ENCODE data around the gene FOXK1.

Gene FOXK1

DNA sequence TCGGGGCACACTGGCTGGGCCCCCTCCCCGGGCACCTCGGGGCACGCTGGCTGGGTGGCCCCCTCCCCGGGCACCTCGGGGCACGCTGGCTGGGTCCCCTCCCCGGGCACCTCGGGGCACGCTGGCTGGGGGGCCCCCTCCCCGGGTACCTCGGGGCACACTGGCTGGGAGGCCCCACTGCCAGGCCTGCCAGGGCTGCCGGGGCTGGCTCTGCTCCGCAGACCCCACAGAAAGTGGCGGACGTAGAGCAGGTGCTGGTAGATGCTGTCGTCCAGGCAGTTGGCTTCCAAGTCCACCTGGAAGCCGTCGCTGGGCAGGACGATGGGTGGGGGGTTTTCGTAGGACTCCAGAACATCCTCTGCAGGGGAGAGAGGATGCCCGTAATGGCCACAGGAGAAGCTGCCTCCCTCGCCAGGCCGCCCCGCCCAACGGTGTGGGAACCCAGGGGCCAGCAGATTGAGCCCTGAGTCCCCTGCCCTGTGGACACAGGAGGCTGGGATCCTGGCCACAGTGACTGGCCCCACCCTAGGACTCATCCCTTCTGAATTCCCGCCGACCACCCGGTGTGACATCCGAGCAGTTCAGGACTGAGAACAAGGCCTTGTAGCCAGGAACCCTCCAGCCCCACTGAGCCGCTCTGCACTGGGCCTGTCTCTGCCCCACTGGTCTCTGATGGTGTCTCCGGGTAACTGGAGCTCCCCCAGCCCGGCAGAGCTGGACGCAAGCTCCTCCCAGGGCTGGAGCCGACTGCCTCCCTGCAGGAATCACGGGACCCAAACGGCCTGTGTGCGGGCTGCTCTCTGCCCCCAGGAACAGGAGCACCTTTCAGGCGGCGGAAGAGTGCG lies 121.5 kb downstream of the FOXK1 start:
- H3K9ac ChIP-seq, result no peak overlapping the region
- no peak overlapping the region for H3K4me2 ChIP-seq
- no peak overlapping the region for H3K27ac ChIP-seq
- H3K27me3 ChIP-seq (ENCODE audit: insufficient read depth, low read depth), result no peaks in the 10 kb centered on the region; the same call in 1 of the 2 replicates
- no peak overlapping the region for H3K4me3 ChIP-seq (IDR thresholded peaks at IDR 0.05; ENCODE audit: insufficient read depth, low read depth, low read length)
- TF ChIP-seq, protein P1, sequence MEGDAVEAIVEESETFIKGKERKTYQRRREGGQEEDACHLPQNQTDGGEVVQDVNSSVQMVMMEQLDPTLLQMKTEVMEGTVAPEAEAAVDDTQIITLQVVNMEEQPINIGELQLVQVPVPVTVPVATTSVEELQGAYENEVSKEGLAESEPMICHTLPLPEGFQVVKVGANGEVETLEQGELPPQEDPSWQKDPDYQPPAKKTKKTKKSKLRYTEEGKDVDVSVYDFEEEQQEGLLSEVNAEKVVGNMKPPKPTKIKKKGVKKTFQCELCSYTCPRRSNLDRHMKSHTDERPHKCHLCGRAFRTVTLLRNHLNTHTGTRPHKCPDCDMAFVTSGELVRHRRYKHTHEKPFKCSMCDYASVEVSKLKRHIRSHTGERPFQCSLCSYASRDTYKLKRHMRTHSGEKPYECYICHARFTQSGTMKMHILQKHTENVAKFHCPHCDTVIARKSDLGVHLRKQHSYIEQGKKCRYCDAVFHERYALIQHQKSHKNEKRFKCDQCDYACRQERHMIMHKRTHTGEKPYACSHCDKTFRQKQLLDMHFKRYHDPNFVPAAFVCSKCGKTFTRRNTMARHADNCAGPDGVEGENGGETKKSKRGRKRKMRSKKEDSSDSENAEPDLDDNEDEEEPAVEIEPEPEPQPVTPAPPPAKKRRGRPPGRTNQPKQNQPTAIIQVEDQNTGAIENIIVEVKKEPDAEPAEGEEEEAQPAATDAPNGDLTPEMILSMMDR (conservative IDR thresholded peaks at IDR 0.05; ENCODE audit: low read depth, low read length), result no peak
- no peaks in the 10 kb centered on the region for H3K36me3 ChIP-seq (ENCODE audit: insufficient read depth)
- H3K4me1 ChIP-seq (ENCODE audit: low read depth, poor library complexity, severe bottlenecking), result no peaks in the 10 kb centered on the region
- no peaks in the 10 kb centered on the region for H3K79me2 ChIP-seq (ENCODE audit: insufficient read depth, low read depth)
- no peak overlapping the region for H2AFZ ChIP-seq (ENCODE audit: low read depth)
- no peaks in the 10 kb centered on the region for H4K20me1 ChIP-seq (ENCODE audit: insufficient read depth)

DNA sequence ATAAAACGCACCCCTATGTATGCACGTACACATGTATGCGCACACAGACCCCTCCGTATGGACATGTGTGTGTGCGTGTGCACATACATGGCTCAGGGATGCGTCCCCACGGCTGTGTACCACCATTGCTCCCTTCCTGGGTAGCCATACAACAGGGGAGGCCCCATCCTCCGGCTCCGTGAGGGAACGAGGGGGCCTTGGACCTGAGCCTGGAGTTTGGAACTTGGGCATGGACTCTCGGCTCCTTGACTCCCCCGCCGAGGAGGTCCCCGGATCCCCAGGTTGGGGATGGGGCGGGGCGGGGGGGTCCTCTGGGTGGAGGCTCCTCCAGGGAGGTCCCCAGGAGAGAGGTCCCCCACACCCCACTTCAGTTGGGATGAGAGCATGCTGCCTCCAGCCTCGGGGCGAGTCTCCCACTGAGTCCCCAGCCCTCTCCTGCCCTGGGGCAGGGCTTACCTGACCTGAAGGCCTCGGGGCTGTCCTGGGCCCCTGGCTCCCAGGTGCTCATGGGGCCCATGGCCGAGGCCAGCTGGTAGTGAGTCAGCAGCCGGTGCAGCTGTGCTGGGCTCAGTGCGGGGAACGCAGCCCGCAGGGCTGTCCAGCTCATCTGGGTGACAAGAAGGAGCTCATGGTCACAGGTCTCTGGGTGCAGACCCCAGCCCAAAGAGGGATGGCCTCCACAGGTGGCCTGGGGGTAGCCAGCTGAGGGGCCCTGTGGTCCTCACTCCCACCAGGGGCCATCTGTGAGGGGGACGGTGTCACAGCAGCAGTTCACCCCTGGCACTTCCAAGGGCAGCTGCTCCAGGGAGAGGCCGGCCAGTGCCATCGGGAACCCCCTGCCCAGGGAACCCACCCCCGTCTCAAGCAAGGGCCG lies 123.3 kb downstream of the FOXK1 start:
- Histone ChIP-seq H3K36me3 (ENCODE audit: insufficient read depth) (no peaks in the 10 kb centered on the region), H3K27me3 (ENCODE audit: insufficient read depth, low read depth) (no peaks in the 10 kb centered on the region; the same call in 1 of the 2 replicates), H4K20me1 (ENCODE audit: insufficient read depth) (no peaks in the 10 kb centered on the region), H2AFZ (ENCODE audit: low read depth) (no peak overlapping the region), H3K27ac (no peak overlapping the region), H3K9ac (no peak overlapping the region), H3K4me3 (IDR thresholded peaks at IDR 0.05; ENCODE audit: insufficient read depth, low read depth, low read length) (no peak overlapping the region), H3K4me2 (no peak overlapping the region), H3K4me1 (ENCODE audit: low read depth, poor library complexity, severe bottlenecking) (no peaks in the 10 kb centered on the region), H3K79me2 (ENCODE audit: insufficient read depth, low read depth) (no peaks in the 10 kb centered on the region)
- TF ChIP-seq, protein P1 (conservative IDR thresholded peaks at IDR 0.05; ENCODE audit: low read depth, low read length), result no peak

DNA sequence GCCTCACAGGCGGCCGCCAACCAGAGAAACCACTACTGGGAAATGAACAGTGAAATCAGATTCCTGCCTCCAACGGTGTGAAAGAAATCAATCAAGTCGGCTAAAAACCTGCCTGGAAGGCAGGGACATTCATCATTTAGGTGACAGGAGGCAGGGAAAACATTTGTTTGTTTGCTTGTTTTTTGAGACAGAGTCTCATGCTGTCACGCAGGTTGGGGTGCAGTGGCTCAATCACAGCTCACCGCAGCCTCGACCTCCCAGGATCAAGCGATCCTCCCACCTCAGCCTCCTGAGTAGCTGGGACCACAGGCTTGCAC lies 123.8 kb downstream of the FOXK1 start:
- H4K20me1 ChIP-seq (ENCODE audit: insufficient read depth), result no peaks in the 10 kb centered on the region
- H3K4me3 ChIP-seq (IDR thresholded peaks at IDR 0.05; ENCODE audit: insufficient read depth, low read depth, low read length), result no peak overlapping the region
- no peaks in the 10 kb centered on the region for H3K36me3 ChIP-seq (ENCODE audit: insufficient read depth)
- no peaks in the 10 kb centered on the region for H3K4me1 ChIP-seq (ENCODE audit: low read depth, poor library complexity, severe bottlenecking)
- no peaks in the 10 kb centered on the region; the same call in 1 of the 2 replicates for H3K27me3 ChIP-seq (ENCODE audit: insufficient read depth, low read depth)
- H3K79me2 ChIP-seq (ENCODE audit: insufficient read depth, low read depth), result no peaks in the 10 kb centered on the region
- H3K9ac ChIP-seq, result no peak overlapping the region
- H3K4me2 ChIP-seq, result no peak overlapping the region
- TF ChIP-seq, protein P1 (conservative IDR thresholded peaks at IDR 0.05; ENCODE audit: low read depth, low read length), result no peak
- H2AFZ ChIP-seq (ENCODE audit: low read depth), result no peak overlapping the region
- H3K27ac ChIP-seq, result no peak overlapping the region

DNA sequence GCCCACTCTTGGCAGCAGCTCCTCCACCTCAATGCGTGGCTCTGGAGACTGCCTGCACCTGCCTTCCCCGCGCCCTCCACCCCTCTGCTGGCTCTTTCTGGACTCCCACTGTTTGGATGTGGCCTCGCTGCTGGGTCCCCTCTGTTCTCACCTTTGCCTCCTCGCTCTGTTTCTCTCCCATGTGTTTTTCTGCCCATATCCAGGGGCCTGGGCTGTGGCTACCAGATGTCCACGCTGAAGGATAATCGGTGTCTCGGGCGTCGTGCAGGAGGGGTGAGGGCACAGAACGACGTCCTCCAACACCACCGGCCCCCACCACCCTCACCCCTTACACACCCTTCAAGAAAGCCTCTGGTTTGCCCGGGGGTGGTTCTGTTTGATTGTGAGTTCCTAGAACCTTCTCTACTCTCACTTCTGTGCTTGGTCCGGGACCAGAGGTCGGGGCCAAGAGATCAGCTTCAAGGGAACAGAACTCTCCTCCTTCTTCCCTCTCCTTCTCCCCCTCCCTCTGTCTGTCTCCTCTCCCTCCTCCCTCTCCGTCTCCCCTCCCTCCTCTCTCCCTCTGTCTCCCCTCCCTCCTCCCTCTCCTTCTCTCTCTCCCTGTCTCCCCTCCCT lies 125.0 kb downstream of the FOXK1 start:
- no peak overlapping the region for H3K27ac ChIP-seq
- no peak overlapping the region for H2AFZ ChIP-seq (ENCODE audit: low read depth)
- no peak overlapping the region for H3K9ac ChIP-seq
- H3K4me1 ChIP-seq (ENCODE audit: low read depth, poor library complexity, severe bottlenecking), result no peaks in the 10 kb centered on the region
- H3K4me2 ChIP-seq, result no peak overlapping the region
- TF ChIP-seq, protein P1 (conservative IDR thresholded peaks at IDR 0.05; ENCODE audit: low read depth, low read length), result no peak
- no peaks in the 10 kb centered on the region for H3K79me2 ChIP-seq (ENCODE audit: insufficient read depth, low read depth)
- no peaks in the 10 kb centered on the region; the same call in 1 of the 2 replicates for H3K27me3 ChIP-seq (ENCODE audit: insufficient read depth, low read depth)
- H4K20me1 ChIP-seq (ENCODE audit: insufficient read depth), result no peaks in the 10 kb centered on the region
- no peak overlapping the region for H3K4me3 ChIP-seq (IDR thresholded peaks at IDR 0.05; ENCODE audit: insufficient read depth, low read depth, low read length)
- H3K36me3 ChIP-seq (ENCODE audit: insufficient read depth), result no peaks in the 10 kb centered on the region
